Skeletal muscle tissue (tissue), 4 donors: ENCODE data around the gene TSPAN9. TPM values are rescaled to one million over a fixed set of nuclear protein-coding genes. Genes with fewer than 3 reads are reported as not detected.
A peak's percentile ranks its signal among the peaks of the same experiment; 100 is the strongest.

Experiments
- H3K27ac ChIP-seq: one replicate; pipeline ENCODE4 v1.7.0; 2013; ENCODE audit warnings: mild to moderate bottlenecking, low read depth, low read length, inconsistent platforms
- H3K27me3 ChIP-seq, 3 donors: one replicate each; pipeline ENCODE4 v1.7.0; 2013; ENCODE audit warnings: low read length in 3 of 3; ENCODE audit not compliant: control insufficient read depth in 3 of 3, insufficient read depth in 3 of 3
- H3K36me3 ChIP-seq, 3 donors: one replicate each; pipeline ENCODE4 v1.7.0; 2013; ENCODE audit warnings: low read length in 3 of 3; ENCODE audit not compliant: control insufficient read depth in 3 of 3, insufficient read depth in 3 of 3
- H3K4me1 ChIP-seq, 3 donors: one replicate each; pipeline ENCODE4 v1.7.0; 2013; ENCODE audit warnings: low read length in 3 of 3, mild to moderate bottlenecking in 3 of 3; ENCODE audit not compliant: control insufficient read depth in 3 of 3, insufficient read depth in 3 of 3
- H3K4me3 ChIP-seq, 3 donors: one replicate each; pipeline ENCODE4 v1.7.0; 2013; ENCODE audit warnings: low read length in 3 of 3
- H3K9ac ChIP-seq, 3 donors: one replicate each; pipeline ENCODE4 v1.7.0; 2013; ENCODE audit warnings: low read length in 3 of 3, mild to moderate bottlenecking in 3 of 3, moderate library complexity in 2 of 3, low read depth in 1 of 3
- H3K9me3 ChIP-seq, 3 donors: one replicate each; pipeline ENCODE4 v1.7.0; 2013; ENCODE audit warnings: low read length in 3 of 3; ENCODE audit not compliant: control insufficient read depth in 3 of 3
- total RNA-seq: library from RNA; depleted of rRNA; stranded (reverse); fragments of >200 nt; gene quantifications from one replicate; pipeline ENCODE4 v1.2.3, GENCODE V29; 2014
- donor health status: Osteomylitis.

The TSPAN9 gene
- total RNA-seq, 1 donor from 2014 or later = 66.3 TPM

DNA sequence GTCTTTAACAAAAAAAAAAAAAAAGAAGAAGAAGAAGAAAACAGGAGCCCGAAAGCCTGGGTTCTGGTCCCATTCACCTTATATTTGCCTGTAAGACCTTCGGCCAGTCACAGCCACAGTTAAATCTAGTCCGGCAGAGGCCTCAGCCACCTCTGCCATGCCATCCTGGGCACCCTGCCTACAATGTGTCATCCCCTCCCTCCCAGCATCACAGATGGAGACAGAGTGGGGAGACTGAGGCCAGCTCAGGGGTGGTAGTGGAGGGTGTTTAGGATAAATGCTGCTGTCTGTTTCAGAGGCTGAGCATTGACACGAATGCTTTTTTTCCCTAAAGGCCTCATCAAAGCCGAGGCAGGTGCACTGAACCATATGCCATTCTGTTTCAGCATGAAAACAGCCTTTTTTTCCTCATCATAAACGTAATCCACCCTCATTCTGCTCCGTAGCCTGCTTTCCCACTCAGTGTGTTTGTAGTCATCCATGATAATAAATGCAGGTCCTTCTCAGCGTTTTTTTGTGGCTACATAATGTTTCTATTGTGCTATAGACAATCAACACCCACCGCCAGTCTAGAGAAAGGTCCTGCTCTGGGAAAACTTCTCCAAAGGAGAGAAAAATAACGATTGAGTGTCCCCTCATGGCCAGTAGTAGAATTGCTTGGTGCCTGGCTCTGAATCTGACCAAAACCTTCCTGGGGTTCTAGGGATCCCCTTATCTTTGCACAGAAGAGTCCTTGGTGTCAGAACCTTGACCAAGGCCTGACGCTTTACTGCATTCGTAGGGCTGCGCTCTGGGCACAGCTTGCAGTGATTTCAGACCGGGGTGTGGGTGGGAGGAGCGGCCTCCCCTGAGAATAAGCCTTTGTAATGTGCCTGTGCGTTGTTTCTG, 41.1 kb upstream of the TSPAN9 start:
- no peak overlapping the region for H3K27ac ChIP-seq
- peaks cover 34 to 35% (median 35%) of the 10 kb centered on the region in 3 donors for H3K4me1 ChIP-seq
- H3K27me3 ChIP-seq = no peaks in the 10 kb centered on the region
- no peak overlapping the region for H3K4me3 ChIP-seq
- peaks cover 30 to 47% (median 40%) of the 10 kb centered on the region in 3 donors for H3K36me3 ChIP-seq
- H3K9me3 ChIP-seq = no peaks in the 10 kb centered on the region
- H3K9ac ChIP-seq = no peak overlapping the region

DNA sequence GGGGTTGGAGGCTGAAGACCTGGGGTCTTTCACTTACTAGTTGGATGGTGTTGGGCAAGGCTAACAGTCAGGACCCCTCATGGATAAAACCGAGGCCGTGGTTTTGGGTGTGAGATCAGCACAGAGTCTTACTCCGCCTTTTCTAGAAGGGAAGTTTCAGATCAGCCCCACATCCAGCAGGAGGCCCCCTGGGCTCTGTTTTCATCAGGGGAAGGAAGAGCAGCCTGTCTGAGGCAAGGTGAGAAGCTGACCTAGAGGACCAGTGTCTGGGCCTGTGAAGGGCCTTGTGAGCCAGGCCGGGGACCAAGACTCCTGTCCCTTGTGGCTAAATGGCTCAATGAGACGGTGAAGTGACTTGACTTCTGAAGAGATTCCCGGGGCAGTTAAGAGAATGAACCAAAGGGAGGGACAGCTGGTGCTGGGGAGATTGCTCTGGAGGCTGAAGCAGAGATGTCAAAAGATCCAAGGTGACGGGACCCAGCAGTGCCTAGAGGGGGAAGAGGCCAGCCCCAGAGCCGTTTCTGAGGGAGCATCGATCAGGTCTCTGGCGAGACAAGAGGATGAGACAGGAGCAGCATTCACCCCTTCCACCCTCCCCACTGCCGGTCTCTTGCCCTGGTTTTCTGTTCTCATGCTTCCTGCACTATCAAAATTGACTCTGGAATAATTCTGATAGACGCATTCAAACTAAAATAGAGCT, 40.1 kb upstream of the TSPAN9 start:
- Histone ChIP-seq H3K9me3 (no peaks in the 10 kb centered on the region), H3K4me1 (peaks cover 32 to 35% (median 33%) of the 10 kb centered on the region in 3 donors), H3K27ac (no peak overlapping the region), H3K9ac (no peak overlapping the region), H3K36me3 (peaks cover 26 to 41% (median 39%) of the 10 kb centered on the region in 3 donors), H3K27me3 (no peaks in the 10 kb centered on the region), H3K4me3 (no peak overlapping the region)

DNA sequence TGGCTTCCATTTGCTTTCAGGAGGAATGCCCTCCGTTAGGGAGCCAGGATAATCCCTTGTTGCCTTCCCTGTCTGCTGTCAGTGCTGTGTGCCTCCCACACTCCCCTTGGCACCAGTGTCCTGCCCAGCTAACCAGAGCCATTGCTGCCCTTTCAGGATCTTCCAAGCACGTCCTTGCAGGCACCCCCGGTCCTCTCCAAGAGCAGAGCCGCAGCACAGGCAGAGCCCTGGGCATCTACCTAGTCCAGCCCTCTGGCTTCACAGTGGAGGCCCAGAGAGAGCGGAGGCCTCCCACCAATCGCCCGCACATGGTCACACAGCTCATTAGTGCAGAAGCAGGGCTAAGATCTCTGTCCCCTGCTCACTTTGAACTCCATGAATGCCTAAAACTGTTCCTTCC, 39.0 kb upstream of the TSPAN9 start:
- H3K27ac ChIP-seq = no peak overlapping the region
- no peak overlapping the region for H3K4me3 ChIP-seq
- H3K9me3 ChIP-seq = no peaks in the 10 kb centered on the region
- H3K36me3 ChIP-seq = peaks cover 26 to 41% (median 39%) of the 10 kb centered on the region in 3 donors
- H3K27me3 ChIP-seq = no peaks in the 10 kb centered on the region
- H3K9ac ChIP-seq = no peak overlapping the region
- peaks cover 32 to 35% (median 33%) of the 10 kb centered on the region in 3 donors for H3K4me1 ChIP-seq

DNA sequence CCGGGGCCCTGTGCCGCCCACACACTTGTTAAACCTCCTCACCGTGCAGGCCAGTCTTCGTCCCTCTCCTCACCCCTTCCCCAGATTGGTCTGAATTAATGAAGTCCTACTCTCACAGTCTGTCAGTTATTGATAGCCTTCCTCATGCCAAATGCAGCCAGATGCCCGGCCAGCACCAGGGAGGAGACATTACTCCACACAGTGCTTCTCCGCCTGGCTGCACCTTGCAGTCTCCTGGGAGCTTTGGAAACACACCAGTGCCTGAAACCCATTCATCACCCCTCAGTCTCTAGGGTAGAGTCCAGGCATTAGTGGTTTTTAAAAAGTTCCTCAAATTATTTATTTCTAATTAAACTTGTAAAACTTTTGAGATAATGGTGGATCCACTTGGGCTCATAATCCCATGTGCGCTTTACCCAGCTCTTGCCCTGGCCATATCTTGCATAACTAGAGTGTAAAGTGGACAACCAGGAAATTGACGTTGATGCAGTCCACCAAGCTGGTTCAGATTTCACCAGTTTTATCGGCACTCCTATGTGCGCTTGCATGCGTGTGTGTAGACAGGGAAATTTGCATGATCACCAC, 38.2 kb upstream of the TSPAN9 start:
- H3K9ac ChIP-seq = no peak overlapping the region
- H3K27me3 ChIP-seq = no peaks in the 10 kb centered on the region
- H3K27ac ChIP-seq = no peak overlapping the region
- H3K9me3 ChIP-seq = no peaks in the 10 kb centered on the region
- peaks cover 28 to 35% (median 31%) of the 10 kb centered on the region in 3 donors for H3K4me1 ChIP-seq
- no peak overlapping the region for H3K4me3 ChIP-seq
- H3K36me3 ChIP-seq = peaks cover 26 to 44% (median 39%) of the 10 kb centered on the region in 3 donors

DNA sequence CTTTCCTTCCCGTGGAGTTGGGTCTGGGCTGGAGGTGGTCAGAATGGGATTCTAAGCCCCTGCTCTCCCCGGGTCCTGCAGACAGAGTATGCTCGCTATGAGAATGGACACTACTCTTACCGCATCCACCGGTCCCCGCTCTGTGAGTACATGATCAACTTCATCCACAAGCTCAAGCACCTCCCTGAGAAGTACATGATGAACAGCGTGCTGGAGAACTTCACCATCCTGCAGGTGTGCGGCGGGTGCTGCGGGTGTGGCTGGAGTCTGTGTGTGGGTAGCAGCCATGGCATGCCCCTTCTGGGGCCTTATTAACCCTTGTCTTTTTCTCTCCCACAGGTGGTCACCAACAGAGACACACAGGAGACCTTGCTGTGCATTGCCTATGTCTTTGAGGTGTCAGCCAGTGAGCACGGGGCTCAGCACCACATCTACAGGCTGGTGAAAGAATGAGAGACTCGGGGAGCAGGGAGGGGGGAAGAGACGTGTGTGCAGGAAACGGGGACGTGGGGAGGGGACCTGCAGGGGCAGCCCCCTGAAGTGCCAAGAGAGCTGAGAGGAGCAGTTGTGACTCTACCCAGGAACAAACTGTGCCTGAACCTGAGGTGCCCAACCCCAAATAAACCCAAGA, 37.0 kb upstream of the TSPAN9 start:
- peaks cover 26 to 42% (median 39%) of the 10 kb centered on the region in 3 donors for H3K36me3 ChIP-seq
- H3K4me1 ChIP-seq = peaks cover 23 to 37% (median 26%) of the 10 kb centered on the region in 3 donors
- no peak overlapping the region for H3K4me3 ChIP-seq
- H3K27me3 ChIP-seq = no peaks in the 10 kb centered on the region
- no peak overlapping the region for H3K9ac ChIP-seq
- no peak overlapping the region for H3K27ac ChIP-seq
- H3K9me3 ChIP-seq = no peaks in the 10 kb centered on the region

DNA sequence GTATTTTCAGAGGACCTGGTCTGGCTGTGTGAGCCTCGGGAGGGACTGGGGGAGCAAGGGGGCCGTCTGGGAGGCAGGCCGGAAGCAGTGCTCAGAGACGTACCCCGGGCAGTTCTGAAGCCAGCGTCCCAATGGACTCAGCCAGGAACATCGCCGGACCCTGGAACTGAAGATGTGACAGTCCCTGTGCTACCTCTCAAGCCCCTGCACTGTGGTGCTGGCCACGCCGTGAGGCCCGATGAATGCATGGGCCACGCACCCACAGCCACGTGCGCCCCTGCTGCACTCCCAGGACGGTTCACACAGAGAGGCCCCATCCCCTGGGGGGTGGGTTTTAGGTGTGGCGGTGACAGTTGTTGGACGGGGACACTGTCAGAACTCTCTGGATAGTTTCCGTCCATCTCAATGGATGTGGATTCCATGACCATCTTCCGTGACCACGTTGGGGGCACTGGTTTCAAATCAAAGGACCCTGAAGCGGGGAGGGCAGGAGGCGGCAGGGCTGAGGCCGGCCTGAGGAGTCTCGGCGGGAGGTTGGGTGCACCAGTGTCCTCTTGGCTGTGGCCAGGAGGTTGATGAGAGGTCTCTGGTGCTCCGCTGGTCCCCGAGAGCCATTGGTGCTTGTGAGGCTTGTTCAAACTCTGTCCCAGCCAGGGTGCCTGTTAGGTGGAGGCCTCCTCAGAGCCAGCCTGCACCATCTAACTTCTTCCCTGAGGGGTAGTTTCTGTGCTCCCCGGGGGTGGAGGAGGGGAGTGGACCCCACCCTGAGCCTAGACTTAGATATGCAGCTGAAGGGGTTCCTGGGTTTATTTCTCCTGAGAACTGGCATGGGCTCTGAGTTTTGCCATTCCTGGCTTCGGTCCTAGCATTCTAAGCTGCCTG, 36.3 kb upstream of the TSPAN9 start:
- peaks cover 26 to 41% (median 39%) of the 10 kb centered on the region in 3 donors for H3K36me3 ChIP-seq
- H3K27ac ChIP-seq = no peak overlapping the region
- no peak overlapping the region for H3K9ac ChIP-seq
- H3K27me3 ChIP-seq = no peaks in the 10 kb centered on the region
- H3K4me1 ChIP-seq = peaks cover 23 to 41% (median 26%) of the 10 kb centered on the region in 3 donors
- no peak overlapping the region for H3K4me3 ChIP-seq
- no peaks in the 10 kb centered on the region for H3K9me3 ChIP-seq

DNA sequence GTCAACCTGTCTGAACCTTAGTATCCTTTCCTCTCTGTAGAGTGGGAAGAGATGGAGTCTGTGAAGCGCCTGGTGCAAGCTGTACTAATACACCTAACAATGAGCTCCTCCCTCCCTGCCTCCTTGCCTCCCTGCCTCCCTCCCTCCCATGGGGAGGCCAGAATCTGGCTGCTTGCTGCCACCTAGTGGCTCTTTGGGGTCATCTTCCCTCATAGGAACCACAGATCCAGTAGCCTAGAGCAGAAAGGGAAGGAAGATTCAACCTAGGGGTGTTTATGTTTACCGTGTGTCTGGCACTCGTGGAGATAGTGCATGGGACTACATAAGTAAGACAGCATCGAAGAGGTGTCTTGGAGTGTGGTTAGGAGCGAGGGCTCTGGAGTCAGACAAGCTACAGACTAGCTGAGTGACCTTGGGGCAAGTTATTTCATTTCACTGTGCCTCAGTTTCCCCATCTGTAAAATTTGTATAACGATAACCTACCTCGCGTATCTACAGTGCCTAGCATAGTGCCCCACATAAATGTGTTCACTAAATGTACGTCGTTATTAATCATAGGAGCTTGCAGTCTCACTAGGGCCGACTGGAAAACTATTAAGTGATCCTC, 35.5 kb upstream of the TSPAN9 start:
- H3K4me1 ChIP-seq = peaks cover 24 to 48% (median 32%) of the 10 kb centered on the region in 3 donors
- H3K9ac ChIP-seq = peak overlapping the region in 2 of 3 donors; percentile 54 to 64
- peak overlapping the region; percentile 57 for H3K27ac ChIP-seq
- no peak overlapping the region for H3K4me3 ChIP-seq
- H3K9me3 ChIP-seq = no peaks in the 10 kb centered on the region
- H3K27me3 ChIP-seq = no peaks in the 10 kb centered on the region
- peaks cover 26 to 41% (median 39%) of the 10 kb centered on the region in 3 donors for H3K36me3 ChIP-seq

DNA sequence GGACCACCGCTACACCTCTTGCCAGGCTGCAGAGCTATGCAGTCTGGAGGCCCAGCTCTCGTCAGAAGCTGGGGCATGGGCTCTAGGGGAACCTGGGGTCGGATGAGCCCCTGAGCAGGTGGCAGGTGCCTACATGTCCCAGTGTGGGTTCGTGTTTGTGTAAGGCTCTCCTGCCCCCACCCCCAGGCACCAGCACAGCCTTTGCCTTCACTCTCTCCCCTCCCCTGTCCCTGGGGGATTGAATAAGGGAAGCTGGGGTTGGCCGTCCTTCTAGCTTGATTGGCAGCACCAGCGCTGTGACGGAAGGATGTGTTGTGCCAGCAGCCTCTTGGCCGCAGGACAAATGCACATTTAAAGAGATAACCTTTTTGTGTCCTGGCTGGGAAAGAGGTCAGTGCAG, 34.8 kb upstream of the TSPAN9 start:
- peak overlapping the region in 1 of 3 donors; percentile 41 for H3K4me3 ChIP-seq
- H3K4me1 ChIP-seq = peaks cover 28 to 55% (median 37%) of the 10 kb centered on the region in 3 donors
- H3K9me3 ChIP-seq = no peaks in the 10 kb centered on the region
- H3K27me3 ChIP-seq = no peaks in the 10 kb centered on the region
- H3K9ac ChIP-seq = peak overlapping the region; percentile 54 to 64 (median 54)
- H3K36me3 ChIP-seq = peaks cover 26 to 37% (median 36%) of the 10 kb centered on the region in 3 donors
- H3K27ac ChIP-seq = peak overlapping the region; percentile 57
